ENCODE data around the gene MEI1. TPM values are rescaled to one million over a fixed set of nuclear protein-coding genes. Genes with fewer than 3 reads are reported as not detected.

The MEI1 gene
- total RNA-seq, 2 experiments from 2014 or later: 54.6 to 60.0 TPM

DNA sequence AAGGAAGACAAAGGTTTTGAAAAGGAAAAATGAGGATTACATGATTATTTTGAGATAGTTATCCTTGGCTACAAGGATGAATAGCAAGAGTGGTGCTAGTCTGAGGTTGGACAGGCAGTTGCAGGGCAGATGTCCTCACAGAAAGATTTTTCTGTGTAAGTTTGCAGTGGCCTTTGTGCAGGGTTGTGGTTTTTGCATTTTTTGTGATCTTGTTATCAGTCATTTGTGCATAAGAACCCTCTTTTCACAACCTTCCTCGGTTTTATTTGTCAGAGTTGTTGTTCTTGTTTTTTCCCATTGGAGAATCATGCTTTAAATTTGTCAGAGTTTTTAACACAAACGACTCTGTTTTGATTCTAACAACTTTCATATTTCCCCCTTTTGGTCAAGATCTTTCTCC, 102.6 kb downstream of the MEI1 start:
- DNase-seq: no peak
- Mint-ChIP-seq H3K4me1 (peaks cover 48% of the 10 kb centered on the region), H3K4me3 (peak overlapping the region; percentile 99), H3K27ac (peak overlapping the region; percentile 69), H3K27me3 (no peaks in the 10 kb centered on the region), H3K9me3 (no peaks in the 10 kb centered on the region), H3K36me3 (ENCODE audit: low read depth) (peaks cover 9% of the 10 kb centered on the region)
- CTCF ChIA-PET: interaction anchor here (3.0 to 4.1 kb wide), 2 partner anchors 13 to 21 kb away, joined by 25 to 38 read pairs; no protein-coding TSS in a partner anchor
- POLR2A ChIA-PET: interaction anchor here (2.7 kb wide), 1 partner anchor 21 kb away, joined by 39 read pairs; no protein-coding TSS in a partner anchor

DNA sequence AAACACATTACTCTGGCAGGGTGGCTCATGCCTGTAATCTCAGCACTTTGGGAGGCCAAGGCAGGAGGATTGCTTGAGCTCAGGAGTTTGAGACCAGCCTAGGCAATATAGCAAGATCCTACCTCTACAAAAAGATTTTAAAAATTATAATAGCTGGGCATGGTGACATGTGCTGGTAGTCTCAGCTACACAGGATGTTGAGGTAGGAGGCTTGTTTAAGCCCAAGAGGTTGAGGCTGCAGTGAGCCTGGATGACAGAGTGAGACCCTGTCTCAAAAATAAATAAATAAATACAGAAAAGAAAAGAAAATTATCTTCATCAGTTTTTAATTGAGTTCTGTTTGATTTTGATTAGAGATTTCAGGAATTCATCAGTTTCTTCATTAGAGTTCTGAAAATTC, 106.3 kb downstream of the MEI1 start:
- no peak overlapping the region for H3K4me3 Mint-ChIP-seq
- H3K9me3 Mint-ChIP-seq: no peaks in the 10 kb centered on the region
- H3K4me1 Mint-ChIP-seq: peaks cover 35% of the 10 kb centered on the region
- POLR2A ChIA-PET: no interaction called here
- H3K27me3 Mint-ChIP-seq: no peaks in the 10 kb centered on the region
- no peak overlapping the region for H3K27ac Mint-ChIP-seq
- no peak for DNase-seq
- peaks cover 9% of the 10 kb centered on the region for H3K36me3 Mint-ChIP-seq (ENCODE audit: low read depth)
- CTCF ChIA-PET: interaction anchor here (1.0 kb wide), 1 partner anchor 13 kb away, joined by 3 read pairs; no protein-coding TSS in a partner anchor

DNA sequence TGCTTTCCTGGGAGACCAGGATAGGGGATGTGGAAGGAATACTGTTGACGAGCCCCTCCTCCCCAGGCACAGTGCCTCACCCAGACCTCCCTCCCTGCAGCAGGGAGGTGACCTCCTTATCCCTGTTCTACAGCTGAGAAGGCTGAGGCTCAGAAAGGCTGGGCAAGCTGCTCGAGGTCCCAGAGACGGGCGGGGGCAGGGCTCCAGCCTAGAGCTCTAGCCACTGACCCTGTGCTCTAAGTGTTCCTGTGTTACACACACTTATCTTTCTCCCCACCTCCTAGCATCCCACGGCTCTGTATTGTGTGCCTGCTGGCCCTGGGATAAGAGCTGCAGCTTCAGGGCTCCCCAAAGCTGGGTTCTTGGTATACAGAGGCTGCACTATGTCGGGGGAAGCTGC, 109.1 kb downstream of the MEI1 start:
- Mint-ChIP-seq H3K9me3 (no peaks in the 10 kb centered on the region), H3K27ac (no peak overlapping the region), H3K27me3 (no peaks in the 10 kb centered on the region), H3K4me1 (peaks cover 17% of the 10 kb centered on the region), H3K36me3 (ENCODE audit: low read depth) (no peaks in the 10 kb centered on the region), H3K4me3 (no peak overlapping the region)
- POLR2A ChIA-PET: interaction anchor here (0.8 kb wide), 1 partner anchor 27 kb away, joined by 3 read pairs; no protein-coding TSS in a partner anchor
- CTCF ChIA-PET: interaction anchor here (0.8 to 1.2 kb wide), 4 partner anchors 8 to 132 kb away, joined by 3 read pairs; partner anchors contain the start of gene CCDC134
- DNase-seq: no peak

DNA sequence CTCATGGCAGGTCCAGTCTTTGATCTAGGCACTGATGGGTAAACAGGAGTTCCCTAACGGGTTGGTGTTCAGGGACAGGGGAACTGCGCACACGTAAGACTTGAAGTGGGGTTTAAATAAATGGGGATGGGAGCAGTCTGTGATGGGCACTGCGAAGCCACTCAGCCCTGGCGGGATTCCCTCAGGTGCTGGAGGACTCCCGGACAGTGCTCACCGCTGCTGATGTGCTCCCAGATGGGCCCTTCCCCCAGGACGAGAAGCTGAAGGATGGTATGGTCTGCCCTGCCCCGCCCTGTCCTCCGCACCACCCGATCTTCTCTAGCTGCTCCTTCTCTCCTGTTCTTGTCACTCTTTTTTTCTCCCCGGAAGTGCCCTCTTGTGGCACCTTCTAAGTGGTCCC, 110.7 kb downstream of the MEI1 start:
- Mint-ChIP-seq H3K27ac (no peak overlapping the region), H3K27me3 (no peaks in the 10 kb centered on the region), H3K36me3 (ENCODE audit: low read depth) (peaks cover 10% of the 10 kb centered on the region), H3K9me3 (no peaks in the 10 kb centered on the region), H3K4me3 (no peak overlapping the region), H3K4me1 (peaks cover 5% of the 10 kb centered on the region)
- no peak for DNase-seq
- POLR2A ChIA-PET: no interaction called here
- CTCF ChIA-PET: interaction anchor here (2.2 kb wide), 1 partner anchor 10 kb away, joined by 7 read pairs; the partner anchor contains the start of gene CCDC134

DNA sequence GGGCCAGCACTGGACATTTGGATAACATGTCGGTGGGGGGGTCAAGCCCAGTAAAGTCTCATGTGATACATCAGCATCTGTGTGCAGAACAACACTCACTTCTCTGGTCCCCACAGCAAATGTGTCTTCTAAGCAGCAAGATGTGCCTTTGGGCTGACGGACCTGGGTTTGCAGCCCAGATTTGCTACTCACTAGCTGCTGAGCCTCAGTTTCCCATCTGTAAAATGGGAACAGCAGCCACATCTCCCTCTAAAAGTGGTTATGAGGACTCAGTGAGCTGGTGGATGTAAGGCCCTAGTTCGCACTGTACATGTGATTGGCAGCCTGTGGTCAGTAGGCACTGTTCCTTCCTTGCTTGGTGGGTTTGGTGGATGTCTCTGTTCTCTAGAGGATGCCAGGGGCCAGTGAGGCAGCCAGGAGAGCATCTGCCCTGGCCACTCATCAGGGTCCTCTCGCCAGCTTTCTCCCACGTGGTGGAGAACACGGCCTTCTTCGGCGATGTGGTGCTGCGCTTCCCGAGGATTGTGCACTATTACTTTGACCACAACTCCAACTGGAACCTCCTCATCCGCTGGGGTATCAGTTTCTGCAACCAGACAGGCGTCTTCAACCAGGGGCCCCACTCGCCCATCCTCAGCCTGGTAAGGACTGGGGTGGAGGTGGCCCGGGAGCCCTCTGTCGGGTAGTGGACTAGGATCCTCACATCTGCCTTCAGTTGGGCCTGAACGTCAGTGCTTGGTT, 113.7 kb downstream of the MEI1 start:
- H3K9me3 Mint-ChIP-seq: no peaks in the 10 kb centered on the region

DNA sequence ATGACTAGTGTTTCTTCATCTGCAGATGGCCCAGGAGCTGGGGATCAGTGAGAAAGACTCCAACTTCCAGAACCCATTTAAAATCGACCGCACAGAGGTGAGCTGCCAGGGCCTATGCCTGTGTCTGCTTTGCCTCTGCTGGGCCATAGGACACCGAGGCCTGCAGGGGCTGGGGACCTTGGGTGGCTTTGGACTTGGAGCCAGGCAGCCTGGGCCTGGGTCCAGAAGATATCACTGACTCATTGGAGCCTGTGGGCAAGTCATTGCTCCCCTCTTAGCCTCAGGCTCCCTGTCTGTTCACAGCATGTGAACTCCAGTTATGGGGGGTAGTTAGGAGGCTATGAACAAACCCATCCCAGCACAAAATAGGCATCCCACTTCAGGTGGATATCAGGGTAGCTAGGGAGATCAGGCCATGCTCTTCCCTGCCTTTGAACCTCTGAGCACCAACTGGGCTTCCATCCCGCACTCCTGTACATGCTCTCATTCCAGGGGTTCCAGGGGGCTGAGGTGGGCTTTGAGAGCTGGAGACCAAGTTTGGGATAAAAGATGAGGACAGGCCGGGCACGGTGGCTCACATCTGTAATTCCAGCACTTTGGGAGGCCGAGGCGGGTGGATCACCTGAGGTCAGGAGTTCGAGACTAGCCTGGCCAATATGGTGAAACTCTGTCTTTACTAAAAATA, 114.6 kb downstream of the MEI1 start:
- no peak overlapping the region for H3K27ac Mint-ChIP-seq
- H3K27me3 Mint-ChIP-seq: no peaks in the 10 kb centered on the region
- no peak overlapping the region for H3K4me3 Mint-ChIP-seq
- DNase-seq: no peak
- ChIA-PET CTCF (interaction anchor here (1.0 to 1.4 kb wide), 2 partner anchors 9 to 67 kb away, joined by 3 to 5 read pairs; no protein-coding TSS in a partner anchor), POLR2A (no interaction called here)
- H3K4me1 Mint-ChIP-seq: peaks cover 3% of the 10 kb centered on the region
- H3K36me3 Mint-ChIP-seq (ENCODE audit: low read depth): peaks cover 15% of the 10 kb centered on the region
- H3K9me3 Mint-ChIP-seq: no peaks in the 10 kb centered on the region

More for the DNA sequence above, 113.7 kb downstream of the MEI1 start:
- Mint-ChIP-seq H3K4me3 (no peak overlapping the region), H3K4me1 (peaks cover 3% of the 10 kb centered on the region), H3K36me3 (ENCODE audit: low read depth) (peaks cover 15% of the 10 kb centered on the region), H3K27ac (no peak overlapping the region), H3K27me3 (no peaks in the 10 kb centered on the region)
- no peak for DNase-seq
- CTCF ChIA-PET: interaction anchor here (1.0 kb wide), 1 partner anchor 10 kb away, joined by 3 read pairs; no protein-coding TSS in a partner anchor
- POLR2A ChIA-PET: no interaction called here

DNA sequence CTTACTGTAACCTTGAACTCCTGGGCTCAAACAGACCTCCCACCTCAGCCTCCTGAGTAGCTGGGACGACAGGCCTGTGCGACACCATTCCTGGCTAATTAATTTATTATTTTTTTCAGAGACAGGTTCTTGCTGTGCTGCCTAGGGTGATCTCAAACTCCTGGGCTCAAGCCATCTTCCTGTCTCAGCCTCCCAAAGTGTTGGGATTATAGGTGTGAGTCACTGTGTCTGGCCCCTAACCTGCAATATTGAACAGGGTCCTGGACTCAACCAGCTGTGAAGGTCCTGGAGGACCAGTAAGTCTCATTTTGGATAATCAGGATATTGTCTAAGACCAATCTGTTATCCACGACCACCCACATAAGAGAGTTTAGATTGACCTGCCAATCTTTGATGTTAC, 116.4 kb downstream of the MEI1 start:
- no peak overlapping the region for H3K4me3 Mint-ChIP-seq
- peaks cover 15% of the 10 kb centered on the region for H3K36me3 Mint-ChIP-seq (ENCODE audit: low read depth)
- ChIA-PET POLR2A (no interaction called here), CTCF (no interaction called here)
- DNase-seq: no peak
- H3K27ac Mint-ChIP-seq: no peak overlapping the region
- no peaks in the 10 kb centered on the region for H3K9me3 Mint-ChIP-seq
- H3K27me3 Mint-ChIP-seq: no peaks in the 10 kb centered on the region
- peaks cover 3% of the 10 kb centered on the region for H3K4me1 Mint-ChIP-seq

DNA sequence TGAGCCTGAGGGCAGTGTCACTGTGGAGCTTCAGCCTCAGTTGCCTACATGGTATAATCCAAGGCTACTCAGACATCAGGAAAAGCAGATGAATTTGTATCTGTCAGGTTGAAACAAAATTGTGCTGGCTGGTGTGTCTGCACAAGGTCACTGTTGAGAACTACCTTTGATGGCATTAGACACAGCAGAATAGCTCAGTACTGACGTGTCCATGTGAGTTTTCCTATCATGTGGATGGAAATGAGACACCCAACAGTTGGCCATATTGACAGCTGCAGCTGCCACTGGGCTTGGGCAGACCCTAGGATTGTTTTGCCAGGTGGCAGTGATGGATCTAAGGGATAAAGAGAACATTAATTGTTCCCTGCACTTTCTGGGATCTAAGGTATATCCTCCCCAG, 116.9 kb downstream of the MEI1 start:
- CTCF ChIA-PET: no interaction called here
- H3K9me3 Mint-ChIP-seq: no peaks in the 10 kb centered on the region
- peaks cover 3% of the 10 kb centered on the region for H3K4me1 Mint-ChIP-seq
- H3K4me3 Mint-ChIP-seq: no peak overlapping the region
- H3K27ac Mint-ChIP-seq: no peak overlapping the region
- no peaks in the 10 kb centered on the region for H3K27me3 Mint-ChIP-seq
- POLR2A ChIA-PET: no interaction called here
- H3K36me3 Mint-ChIP-seq (ENCODE audit: low read depth): peaks cover 15% of the 10 kb centered on the region
- no peak for DNase-seq

DNA sequence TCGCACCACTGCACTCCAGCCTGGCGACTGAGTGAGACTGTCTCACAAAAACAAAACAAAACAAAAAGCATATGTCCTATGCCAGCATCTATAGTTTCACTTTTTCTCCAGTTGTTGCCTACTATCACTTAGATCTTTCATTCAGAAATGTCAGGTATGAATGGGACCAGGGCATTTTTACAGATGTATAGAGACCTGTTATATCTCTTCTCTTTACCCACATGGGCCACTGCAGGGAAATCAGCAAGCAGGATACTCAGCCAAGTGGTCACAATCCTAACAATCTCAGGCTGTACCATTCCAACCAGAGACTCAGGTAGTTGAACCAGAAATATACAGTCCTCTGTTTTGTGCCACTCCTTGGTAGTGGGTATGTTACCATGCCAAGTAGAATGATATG, 117.6 kb downstream of the MEI1 start:
- H3K4me1 Mint-ChIP-seq: peaks cover 8% of the 10 kb centered on the region
- H3K36me3 Mint-ChIP-seq (ENCODE audit: low read depth): peaks cover 15% of the 10 kb centered on the region
- DNase-seq: no peak
- ChIA-PET CTCF (no interaction called here), POLR2A (no interaction called here)
- no peak overlapping the region for H3K27ac Mint-ChIP-seq
- no peaks in the 10 kb centered on the region for H3K9me3 Mint-ChIP-seq
- H3K27me3 Mint-ChIP-seq: no peaks in the 10 kb centered on the region
- no peak overlapping the region for H3K4me3 Mint-ChIP-seq

DNA sequence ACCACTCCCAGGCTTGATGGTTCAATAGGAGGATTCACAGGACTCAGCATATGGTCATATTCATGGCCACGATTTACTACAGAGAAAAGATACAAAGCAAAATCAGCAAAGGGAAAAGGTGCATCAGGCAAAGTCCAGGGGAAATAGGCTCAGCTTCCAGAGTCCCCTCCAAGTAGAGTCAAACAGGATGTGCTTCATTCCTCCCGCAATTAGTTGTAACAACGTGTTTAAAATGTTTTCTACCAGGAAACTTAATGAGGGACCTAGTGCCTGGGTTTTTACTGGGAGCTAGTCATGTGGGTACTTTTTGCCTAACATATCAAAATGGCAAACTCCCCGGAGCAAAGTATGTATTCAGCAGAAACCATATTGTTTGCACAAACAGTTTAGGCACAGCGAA, 118.7 kb downstream of the MEI1 start:
- H3K4me3 Mint-ChIP-seq: no peak overlapping the region
- POLR2A ChIA-PET: no interaction called here
- peaks cover 18% of the 10 kb centered on the region for H3K4me1 Mint-ChIP-seq
- H3K27me3 Mint-ChIP-seq: no peaks in the 10 kb centered on the region
- no peak overlapping the region for H3K27ac Mint-ChIP-seq
- H3K36me3 Mint-ChIP-seq (ENCODE audit: low read depth): peaks cover 15% of the 10 kb centered on the region
- CTCF ChIA-PET: interaction anchor here (1.8 kb wide), 1 partner anchor 11 kb away, joined by 7 read pairs; no protein-coding TSS in a partner anchor
- H3K9me3 Mint-ChIP-seq: no peaks in the 10 kb centered on the region
- DNase-seq: no peak

DNA sequence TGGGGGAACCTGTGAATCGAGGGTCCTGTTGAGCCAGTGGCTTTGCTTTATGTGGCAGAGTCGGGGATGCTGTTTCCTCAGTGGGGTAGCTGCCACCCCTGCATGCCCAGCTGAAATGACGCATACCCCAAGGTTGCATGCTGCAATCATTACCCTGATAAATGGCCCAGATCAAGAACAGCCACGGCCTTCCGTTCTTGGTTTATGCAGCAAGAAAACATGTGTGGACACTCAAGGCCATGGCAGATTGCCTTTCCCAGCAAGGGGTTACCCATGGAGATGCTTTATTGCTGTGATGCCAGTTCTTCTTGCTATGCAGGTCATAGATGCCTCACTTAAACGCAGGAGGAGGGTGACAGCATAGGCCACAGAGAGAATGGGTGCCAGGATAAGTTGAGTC, 119.3 kb downstream of the MEI1 start:
- ChIA-PET CTCF (interaction anchor here (0.6 to 1.8 kb wide), 2 partner anchors 11 to 13 kb away, joined by 3 to 7 read pairs; no protein-coding TSS in a partner anchor), POLR2A (no interaction called here)
- no peak overlapping the region for H3K27ac Mint-ChIP-seq

DNA sequence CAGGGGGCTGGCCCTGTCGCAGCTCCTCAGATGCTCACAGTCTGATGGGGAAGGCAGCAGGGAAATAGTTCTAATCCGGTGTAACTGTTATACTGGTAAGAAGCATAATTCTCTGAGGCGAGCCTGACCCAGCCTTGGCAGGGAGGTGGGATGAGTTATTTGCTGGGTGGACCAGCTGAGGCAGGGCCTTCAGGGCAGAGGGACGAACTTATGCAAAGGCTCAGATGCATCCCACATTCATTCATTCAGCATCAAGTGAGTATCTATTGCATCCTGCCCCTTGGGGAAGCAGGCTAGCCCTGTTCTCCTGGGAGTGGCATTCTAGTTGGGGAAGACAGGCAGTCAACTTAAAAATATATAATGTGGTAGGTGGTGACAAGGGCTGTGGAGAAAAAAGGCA, 120.0 kb downstream of the MEI1 start:
- Mint-ChIP-seq H3K36me3 (ENCODE audit: low read depth) (peaks cover 16% of the 10 kb centered on the region), H3K9me3 (no peaks in the 10 kb centered on the region), H3K4me3 (no peak overlapping the region), H3K27ac (no peak overlapping the region), H3K4me1 (peaks cover 19% of the 10 kb centered on the region), H3K27me3 (no peaks in the 10 kb centered on the region)
- CTCF ChIA-PET: interaction anchor here (1.8 kb wide), 1 partner anchor 10 kb away, joined by 7 read pairs; no protein-coding TSS in a partner anchor
- POLR2A ChIA-PET: no interaction called here
- no peak for DNase-seq

More for the DNA sequence above, 119.3 kb downstream of the MEI1 start:
- no peak for DNase-seq
- Mint-ChIP-seq H3K4me3 (no peak overlapping the region), H3K4me1 (peaks cover 19% of the 10 kb centered on the region), H3K27me3 (no peaks in the 10 kb centered on the region), H3K9me3 (no peaks in the 10 kb centered on the region), H3K36me3 (ENCODE audit: low read depth) (peaks cover 15% of the 10 kb centered on the region)

DNA sequence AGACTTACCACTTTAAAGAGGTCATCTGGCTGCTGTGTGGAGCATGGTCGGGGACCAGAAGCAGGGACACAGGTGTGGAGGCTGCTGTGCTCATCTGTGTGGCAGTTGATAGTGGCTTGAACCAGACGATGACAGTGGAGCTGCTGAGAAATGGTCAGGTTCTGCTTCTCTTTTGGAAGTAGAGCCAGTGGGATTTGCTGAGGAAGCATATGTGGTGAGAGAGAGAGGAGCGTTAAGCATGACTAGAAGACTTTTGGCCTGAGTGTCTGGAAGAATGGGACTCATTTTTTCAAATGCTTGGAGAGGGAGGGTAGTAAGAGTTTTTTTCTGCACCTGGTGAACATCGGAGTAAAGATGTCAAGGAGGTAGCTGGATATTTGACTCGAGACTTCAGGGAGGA, 121.1 kb downstream of the MEI1 start:
- Mint-ChIP-seq H3K4me1 (peaks cover 19% of the 10 kb centered on the region), H3K27me3 (no peaks in the 10 kb centered on the region), H3K4me3 (no peak overlapping the region), H3K36me3 (ENCODE audit: low read depth) (peaks cover 13% of the 10 kb centered on the region), H3K9me3 (no peaks in the 10 kb centered on the region), H3K27ac (no peak overlapping the region)
- ChIA-PET POLR2A (no interaction called here), CTCF (interaction anchor here (0.7 to 1.7 kb wide), 4 partner anchors 42 to 120 kb away, joined by 3 to 5 read pairs (median 4); no protein-coding TSS in a partner anchor)
- no peak for DNase-seq
